ENCODE results near the gene FAM170B.

Gene FAM170B

GRCh38 chr10:49173853-49174252, 40.0 kb upstream of the FAM170B start:
- no peak for TF ChIP-seq CTCF (IDR thresholded peaks at IDR 0.05; ENCODE audit: insufficient read depth, low read length, missing control alignments)
- ChIA-PET POLR2A (no interaction called here), CTCF (interaction anchor here (1.4 to 7.0 kb wide), 3 partner anchors 12 to 515 kb away, joined by 3 to 48 read pairs (median 6); no protein-coding TSS in a partner anchor)
- no peak for DNase-seq (ENCODE audit: low read depth, low spot score)
- no peak overlapping the region for H3K4me3 ChIP-seq (ENCODE audit: low read depth, low read length)

DNA sequence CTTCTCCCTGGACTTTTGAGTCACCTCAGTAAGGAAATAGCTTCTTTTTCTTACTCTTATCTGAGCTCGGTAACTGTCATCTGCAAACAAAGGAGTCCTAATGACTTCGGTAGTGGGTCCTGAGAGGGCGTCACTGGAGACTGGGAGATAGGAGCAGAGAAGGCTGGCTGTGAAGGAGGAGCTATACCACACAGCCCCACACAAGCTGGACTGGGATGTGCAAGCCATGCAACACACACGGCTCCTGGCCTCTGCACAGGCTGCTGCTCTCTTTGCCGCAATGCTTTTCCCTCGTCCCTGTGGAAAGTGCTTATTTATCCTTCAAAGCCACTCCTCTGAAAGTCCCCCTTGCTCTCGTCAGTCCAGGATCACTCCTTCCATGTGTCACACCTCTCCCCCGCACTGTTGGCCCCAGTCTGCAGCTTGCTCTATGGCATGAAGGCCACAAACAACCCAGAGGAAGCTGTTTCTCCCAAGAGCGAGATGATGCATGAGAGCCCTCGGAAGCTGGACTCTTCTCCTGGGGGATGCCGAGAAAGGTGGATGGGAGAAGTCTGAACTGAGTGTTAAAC, 39.5 kb upstream of the FAM170B start:
- ChIA-PET CTCF (interaction anchor here (1.4 to 7.0 kb wide), 3 partner anchors 12 to 514 kb away, joined by 3 to 48 read pairs (median 6); no protein-coding TSS in a partner anchor), POLR2A (no interaction called here)
- TF ChIP-seq CTCF (IDR thresholded peaks at IDR 0.05; ENCODE audit: insufficient read depth, low read length, missing control alignments): no peak
- DNase-seq (ENCODE audit: low read depth, low spot score): no peak
- no peak overlapping the region for H3K4me3 ChIP-seq (ENCODE audit: low read depth, low read length)

DNA sequence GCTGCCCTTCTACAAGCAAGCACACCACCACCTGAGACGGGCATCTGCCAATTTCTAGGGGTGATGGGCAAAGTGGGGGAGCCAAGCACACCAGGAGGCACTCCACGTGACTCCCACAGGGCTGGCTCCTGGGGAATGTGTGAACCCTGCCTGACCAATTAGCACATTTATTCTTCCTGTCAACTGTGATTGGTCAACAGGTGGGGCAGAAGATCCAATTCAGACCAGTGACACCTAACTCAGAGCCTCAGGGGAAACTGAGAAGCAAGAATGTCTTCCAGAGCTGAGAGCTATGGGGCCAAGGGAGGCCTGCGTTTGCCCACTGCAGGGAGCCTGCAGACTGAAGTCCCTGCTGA, 38.9 kb upstream of the FAM170B start:
- ChIA-PET POLR2A (no interaction called here), CTCF (interaction anchor here (1.4 to 7.0 kb wide), 2 partner anchors 11 to 236 kb away, joined by 6 to 48 read pairs; no protein-coding TSS in a partner anchor)
- no peak for DNase-seq (ENCODE audit: low read depth, low spot score)
- H3K4me3 ChIP-seq (ENCODE audit: low read depth, low read length): no peak overlapping the region
- no peak for TF ChIP-seq CTCF (IDR thresholded peaks at IDR 0.05; ENCODE audit: insufficient read depth, low read length, missing control alignments)

DNA sequence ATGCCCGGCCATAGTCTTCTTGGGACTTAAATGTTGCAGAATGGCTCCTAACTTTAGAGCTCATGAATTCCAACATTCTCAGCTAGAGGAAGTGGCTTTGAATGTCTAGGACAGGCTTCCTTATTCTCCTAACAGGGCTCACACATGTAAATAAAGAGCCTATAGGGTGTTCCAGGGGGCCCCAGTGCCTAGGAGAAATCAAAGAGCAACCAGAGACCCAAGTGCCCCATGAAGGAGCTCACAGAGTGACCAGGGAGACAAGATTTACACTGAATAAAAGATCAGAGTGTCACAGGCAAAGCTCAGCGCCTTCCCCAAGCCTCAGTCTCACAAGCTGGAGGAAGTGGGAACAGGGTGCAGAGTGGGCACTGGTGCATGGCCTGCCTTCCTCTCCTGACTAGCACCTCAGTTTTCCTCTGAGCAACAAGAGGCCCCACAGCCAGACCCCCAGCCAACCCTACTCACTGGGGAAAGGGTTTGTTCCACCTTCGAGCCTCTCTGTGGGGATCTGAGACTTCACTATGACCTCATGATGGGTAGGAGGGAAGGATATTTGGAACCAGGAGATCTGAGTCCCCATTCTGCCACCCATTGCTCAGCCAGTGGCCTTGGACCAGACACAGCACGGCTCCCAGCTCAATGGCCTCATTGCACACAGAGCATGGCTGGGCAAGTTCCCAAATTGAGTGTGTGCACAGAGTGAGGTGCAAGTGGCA, 38.4 kb upstream of the FAM170B start:
- H3K4me3 ChIP-seq (ENCODE audit: low read depth, low read length): no peak overlapping the region
- no peak for TF ChIP-seq CTCF (IDR thresholded peaks at IDR 0.05; ENCODE audit: insufficient read depth, low read length, missing control alignments)
- CTCF ChIA-PET: interaction anchor here (0.9 to 7.0 kb wide), 3 partner anchors 11 to 236 kb away, joined by 3 to 48 read pairs (median 6); no protein-coding TSS in a partner anchor
- no peak for DNase-seq (ENCODE audit: low read depth, low spot score)
- POLR2A ChIA-PET: no interaction called here

DNA sequence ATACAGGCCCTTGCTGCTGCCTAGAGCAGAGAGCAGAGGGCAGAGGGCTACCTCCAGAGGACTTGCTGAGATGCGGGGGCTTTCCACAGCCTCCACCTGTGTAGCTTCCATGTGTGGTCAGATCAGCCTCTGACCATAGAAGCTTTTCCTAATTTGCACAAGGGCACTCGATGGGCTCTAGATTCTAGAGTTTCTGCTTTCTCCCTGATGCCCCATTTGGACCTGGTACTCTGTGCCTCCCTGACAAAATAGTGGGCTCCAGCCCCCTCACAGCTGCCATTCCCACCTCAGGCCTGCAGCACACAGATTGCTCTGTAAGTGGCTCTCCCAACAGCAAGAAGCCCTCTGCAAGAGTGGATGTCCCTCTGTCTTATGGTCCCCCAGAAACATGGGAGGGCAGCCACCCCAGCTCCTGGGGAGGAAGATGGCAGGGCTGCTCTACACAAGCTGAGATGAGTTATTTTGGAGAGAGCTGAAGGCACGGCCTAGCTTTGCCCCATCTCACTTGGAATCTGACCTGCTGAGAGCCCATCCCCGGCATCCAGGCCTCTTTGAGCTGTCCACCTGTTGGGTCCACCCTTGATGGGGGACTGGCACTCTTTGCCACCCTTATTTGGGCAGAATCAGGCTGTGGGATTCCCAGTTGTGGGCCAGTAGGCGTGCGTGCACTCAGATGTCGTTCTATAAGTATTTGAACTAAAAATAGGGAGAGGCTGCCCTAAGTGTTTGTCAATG, 37.7 kb upstream of the FAM170B start:
- POLR2A ChIA-PET: no interaction called here
- H3K4me3 ChIP-seq (ENCODE audit: low read depth, low read length): no peak overlapping the region
- no peak for DNase-seq (ENCODE audit: low read depth, low spot score)
- TF ChIP-seq CTCF (IDR thresholded peaks at IDR 0.05; ENCODE audit: insufficient read depth, low read length, missing control alignments): no peak
- CTCF ChIA-PET: interaction anchor here (0.9 to 7.0 kb wide), 2 partner anchors 10 to 18 kb away, joined by 3 to 48 read pairs; no protein-coding TSS in a partner anchor

Measured in AG04449 (cell line).